Measurements from ENCODE around the gene PDZD2.
"Not testable (repeated sequence)": the region's sequence is repeated elsewhere in the genome, so short reads cannot be mapped to it uniquely, and the experiment has no call there.

- TF ChIP-seq EZH2 (IDR thresholded peaks at IDR 0.05; ENCODE audit: insufficient read depth, poor library complexity, severe bottlenecking); EZH2phosphoT487 (IDR thresholded peaks at IDR 0.05; ENCODE audit: insufficient read depth, low read depth): not testable (repeated sequence)
Observed at GRCh38 chr5:31728806-31729205, 89.9 kb downstream of the PDZD2 start.
